GM13977 (cell line): ENCODE measurements around the gene TNFRSF4.

Experiments
- DNase-seq: peaks from one replicate; pipeline ENCODE4 v3.0.0; 2012; ENCODE audit warnings: low spot score
- CTCF ChIP-seq: IDR thresholded peaks from 2 replicates; pipeline ENCODE4 v1.5.1; 2012; ENCODE audit warnings: mild to moderate bottlenecking, control low read depth; ENCODE audit not compliant: insufficient read depth; ENCODE audit errors: extremely low read depth, missing control alignments
- in situ Hi-C: fragments of 300-500 bp; cut with MboI; formaldehyde crosslinking; loops from one replicate; pipeline ENCODE4 v1.12.0; 2022; ENCODE audit warnings: low sequenced_read_pairs, low pct_unique_long_range_greater_than_20kb, mixed read lengths, inconsistent platforms; ENCODE audit not compliant: unreplicated experiment

The TNFRSF4 gene

DNA sequence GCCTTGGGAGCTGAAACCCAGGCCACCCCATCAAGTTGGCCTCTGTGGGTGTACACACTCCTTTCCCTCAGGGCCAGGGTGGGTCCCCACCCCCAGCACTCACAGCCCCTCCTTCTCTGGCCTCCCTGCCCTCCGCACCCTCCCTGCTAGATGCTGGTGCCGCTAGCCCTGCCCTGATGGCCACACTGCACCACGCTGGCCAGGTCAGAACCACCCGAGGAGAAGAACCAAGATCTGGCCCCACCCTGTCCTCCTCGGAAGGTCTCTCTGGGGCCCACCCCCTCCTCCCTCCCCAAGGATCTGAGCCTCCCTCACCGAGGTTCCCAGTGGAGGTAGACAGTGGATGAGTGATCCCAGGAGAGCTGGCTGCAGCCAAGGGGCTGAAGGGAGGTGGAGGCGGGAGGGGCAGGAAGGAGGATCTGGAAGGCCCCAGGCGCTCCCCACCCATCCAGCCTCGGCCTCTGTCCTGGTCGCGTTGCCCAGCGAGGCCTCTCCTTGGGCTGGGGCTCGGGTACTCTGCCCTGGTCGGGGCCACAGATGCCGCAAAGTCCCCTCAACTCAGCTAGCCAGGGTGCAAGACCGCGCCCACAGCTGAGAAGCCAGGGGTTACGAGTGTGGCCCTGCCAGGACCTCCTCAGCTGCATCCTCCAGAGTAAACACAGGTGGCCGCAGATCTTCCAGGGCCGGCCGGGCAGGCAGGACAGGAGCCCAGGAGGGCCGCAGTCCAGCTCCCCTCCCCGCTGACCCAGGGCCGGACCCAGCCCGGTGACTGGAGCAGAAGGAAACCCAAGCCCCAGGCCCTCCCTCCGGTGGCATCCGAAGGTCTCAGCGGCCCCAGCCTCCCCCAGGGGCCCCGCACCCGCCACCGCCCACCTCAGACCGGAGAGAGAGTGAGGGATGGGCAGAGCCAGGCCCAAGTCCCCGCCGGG is 23.3 kb upstream of the TNFRSF4 start:
- in situ Hi-C loops: no loop called here
- DNase-seq: no peak
- no peak for TF ChIP-seq CTCF

DNA sequence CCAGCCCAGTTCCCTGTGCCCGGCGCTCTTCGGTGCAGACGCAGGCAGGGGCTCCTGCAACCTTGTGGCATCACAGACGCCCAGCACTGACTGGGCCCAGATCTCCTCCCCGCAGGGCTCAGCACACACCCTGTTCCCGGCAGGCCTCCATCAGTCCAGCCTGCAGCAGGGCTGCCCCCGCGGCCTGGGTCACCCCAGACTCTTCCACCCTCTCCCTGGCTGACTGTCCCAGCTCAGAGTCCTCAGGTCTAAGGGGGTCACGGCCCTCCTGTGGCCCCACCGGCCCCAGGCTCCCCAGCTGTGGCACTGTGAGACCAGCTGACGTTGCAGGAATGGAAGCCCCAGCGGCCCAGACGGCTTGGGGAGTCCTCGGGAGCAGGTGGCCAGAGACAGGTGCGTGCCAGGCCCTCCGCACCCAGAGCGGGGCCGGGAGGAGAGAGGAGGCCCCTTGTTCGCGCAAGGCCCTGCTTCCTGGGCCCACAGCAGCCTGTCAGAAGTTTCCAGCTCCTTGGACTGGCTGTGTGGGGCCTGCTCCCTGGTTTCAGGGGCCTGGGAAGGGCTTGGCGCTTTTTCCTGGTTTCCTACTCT is 22.3 kb upstream of the TNFRSF4 start:
- no peak for TF ChIP-seq CTCF
- DNase-seq: no peak
- in situ Hi-C loops: no loop called here

GRCh38 chr1:1235016-1235744 is 21.2 kb upstream of the TNFRSF4 start:
- in situ Hi-C loops: no loop called here
- TF ChIP-seq CTCF: no peak
- DNase-seq: no peak

DNA sequence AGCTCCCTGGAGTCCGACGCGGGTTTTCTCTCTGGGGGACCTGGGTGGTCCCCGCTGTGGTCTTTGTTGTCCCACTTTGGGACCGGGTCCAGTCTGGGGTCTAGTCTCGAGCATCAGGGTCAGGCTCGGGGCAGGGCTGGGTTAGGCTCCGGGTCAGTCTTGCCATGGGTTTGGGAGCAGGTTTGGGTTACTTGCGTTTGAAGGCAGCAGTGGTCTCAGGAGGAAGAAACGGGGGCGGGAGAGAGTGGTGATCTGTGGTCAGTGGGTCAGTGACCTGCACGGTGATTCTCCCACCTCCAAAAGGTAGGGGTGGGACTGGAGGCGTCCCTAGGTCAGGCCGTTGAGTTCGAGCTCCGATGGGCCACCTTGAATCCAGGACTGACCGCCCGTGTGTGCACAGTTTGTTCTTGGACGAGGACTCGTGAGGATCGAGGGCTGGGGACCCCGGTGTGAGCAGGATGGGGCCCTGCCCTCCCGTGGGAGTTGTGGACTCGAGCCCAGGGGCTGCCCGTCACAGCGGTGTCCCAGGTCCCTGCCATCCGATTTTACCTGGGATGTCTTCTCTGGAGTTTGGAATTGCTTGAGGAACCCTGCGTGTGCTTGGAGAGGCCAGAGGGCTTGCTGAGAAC is 20.3 kb upstream of the TNFRSF4 start:
- in situ Hi-C loops: no loop called here

GRCh38 chr1:1233567-1233892 is 19.6 kb upstream of the TNFRSF4 start:
- no peak for TF ChIP-seq CTCF
- in situ Hi-C loops: no loop called here
- DNase-seq: no peak

More for the DNA sequence above, 20.3 kb upstream of the TNFRSF4 start:
- no peak for TF ChIP-seq CTCF
- DNase-seq: no peak
